Pancreas (tissue), 10 donors: ENCODE measurements around the gene SHC4. TPM values are rescaled to one million over a fixed set of nuclear protein-coding genes. Genes with fewer than 3 reads are reported as not detected.
"Not testable (repeated sequence)": the region's sequence is repeated elsewhere in the genome, so short reads cannot be mapped to it uniquely, and the experiment has no call there.

Experiments used
- ATAC-seq, 4 donors: fragments of 200-7000 bp; cut with Tn5 transposase; one replicate each; pipeline versions ENCODE4 v1.8.0 to v1.9.1; 2020; ENCODE audit warnings: mild to moderate bottlenecking in 4 of 4, moderate library complexity in 4 of 4
- DNase-seq, 6 donors: peaks; one replicate each; pipeline ENCODE4 v3.0.0-alpha.2; 2020
- FAIRE-seq: peaks from 2 replicates; lab custom pipeline; 2012; peaks lifted over from hg19 to GRCh38; lab: Jason Lieb, UNC
- H3K27ac ChIP-seq, 4 donors: fragments of 200-600 bp; sonication (generic); 1 replicate in 3 of 4; 2 replicates in 1 of 4; pipeline versions ENCODE4 v1.5.0 to v1.8.0; 2020
- H3K27me3 ChIP-seq, 4 donors: fragments of 200-600 bp; one replicate each; pipeline ENCODE4 v1.8.0; 2021
- H3K36me3 ChIP-seq, 3 donors: fragments of 200-600 bp; sonication (generic) in 1 of 3; one replicate each; pipeline versions ENCODE4 v1.5.0 to v1.8.0; 2020 to 2021
- H3K4me1 ChIP-seq, 3 donors: fragments of 200-600 bp; one replicate each; pipeline ENCODE4 v1.8.0; 2021
- H3K4me3 ChIP-seq, 4 donors: fragments of 200-600 bp; sonication (generic) in 2 of 4; one replicate each; pipeline versions ENCODE4 v1.5.0 to v1.8.0; 2020 to 2021
- H3K9me3 ChIP-seq, 4 donors: fragments of 200-600 bp; one replicate each; pipeline ENCODE4 v1.8.0; 2021
- CTCF ChIP-seq, 4 donors: fragments of 200-600 bp; sonication (generic) in 3 of 4; IDR thresholded peaks; one replicate each; pipeline versions ENCODE4 v1.5.0 to v1.8.0; 2021; ENCODE audit warnings: antibody characterized with exemption in 4 of 4
- WGBS, 2 donors: extraction: QIAGEN DNeasy Blood & Tissue Kit; methylation state at CpG; one replicate each; pipeline ENCODE4 v1.1.7; 2013; 5-methylcytosine and 5-hydroxymethylcytosine counted together
- intact Hi-C, 3 donors: fragments of 100-400 bp; cut with DNase I; formaldehyde crosslinking; loops; one replicate each; pipeline versions ENCODE4 v1.11.1 to v1.14.2; 2022
- polyA plus RNA-seq, 2 donors: library from polyadenylated mRNA; stranded (reverse); fragments of 200-250 nt; gene quantifications; one replicate each; pipeline ENCODE4 v1.2.3, GENCODE V29; 2013
- total RNA-seq, 6 donors: library from RNA; stranded (reverse); fragmentation: NEBNext Ultra II Directional in 4 of 6; extraction: Animal tissue kit (Norgen Biotek cat#: 25700) in 4 of 6; gene quantifications; one replicate each; pipeline versions ENCODE4 v1.2.1 to v1.2.4, GENCODE V29; 2021 to 2023
- donor health status: healthy with polysubstance abuse.
- donor health status: DM: no; HTN: no; CAD: no; lungs with moderate emphysema.
- donor health status: DM: no; HTN: no; CAD: no.
- donor health status: control.
- donor health status: control.
- donor health status: Bipolar disorder and iron deficiency.
- donor health status: DM: yes; HTN: yes; CAD: no.
- donor health status: DM: no; HTN: no; CAD: no.
- donor health status: DM: no; HTN: no; CAD: no.
- donor health status: DM: yes; HTN: yes; CAD: no.

SHC4 gene
- total and polyA plus RNA-seq, 8 donors, result 0.03 to 0.24 (median 0.17) TPM; not detected in 1

GRCh38 chr15:48794697-48795134 is 169.0 kb downstream of the SHC4 start:
- intact Hi-C loops, result no loop called here
- DNase-seq (no peak), ATAC-seq (peak in 3 of 4 donors; percentile 37 to 89 (median 88)), FAIRE-seq (no peak)
- no peaks in the 10 kb centered on the region for H3K27me3 ChIP-seq
- 88 to 90% methylated on average over 2 of the region's 2 CpGs for WGBS, 2 donors
- H3K4me1 ChIP-seq, result peaks cover 0 to 5% (median 0%) of the 10 kb centered on the region in 3 donors
- TF ChIP-seq CTCF (IDR thresholded peaks at IDR 0.05), result no peak
- peak overlapping the region in 2 of 4 donors; percentile 31 to 33 for H3K27ac ChIP-seq
- H3K4me3 ChIP-seq, result no peak overlapping the region
- no peaks in the 10 kb centered on the region for H3K9me3 ChIP-seq
- no peaks in the 10 kb centered on the region for H3K36me3 ChIP-seq

- 47 to 76% methylated on average over 3 of the region's 3 CpGs for whole genome bisulfite sequencing, 2 donors
- no peak for TF ChIP-seq CTCF (IDR thresholded peaks at IDR 0.05)
- no peak for DNase-seq
- H3K27ac ChIP-seq, result no peak overlapping the region
- H3K36me3 ChIP-seq, result peaks cover 0 to 8% (median 0%) of the 10 kb centered on the region in 3 donors
- no peak for FAIRE-seq
- H3K27me3 ChIP-seq, result no peaks in the 10 kb centered on the region
- no peak for ATAC-seq
- H3K9me3 ChIP-seq, result no peaks in the 10 kb centered on the region
- no peak overlapping the region for H3K4me3 ChIP-seq
- peaks cover 0 to 5% (median 0%) of the 10 kb centered on the region in 3 donors for H3K4me1 ChIP-seq
- intact Hi-C loops, result no loop called here
Measured at GRCh38 chr15:48792408-48792807, 171.3 kb downstream of the SHC4 start.

- H3K9me3 ChIP-seq, H3K27ac ChIP-seq, DNase-seq, FAIRE-seq, H3K27me3 ChIP-seq, H3K36me3 ChIP-seq, H3K4me1 ChIP-seq, intact Hi-C loops, ATAC-seq, H3K4me3 ChIP-seq: not testable (repeated sequence)
- WGBS, 2 donors, result 95 to 97% methylated on average over 12 of the region's 12 CpGs
Measured at GRCh38 chr15:48790466-48791115, 173.1 kb downstream of the SHC4 start.

GRCh38 chr15:48785712-48786111 is 178.0 kb downstream of the SHC4 start:
- Histone ChIP-seq H3K27ac (no peak overlapping the region), H3K9me3 (no peaks in the 10 kb centered on the region), H3K27me3 (no peaks in the 10 kb centered on the region), H3K36me3 (peaks cover 0 to 8% (median 0%) of the 10 kb centered on the region in 3 donors), H3K4me3 (no peak overlapping the region), H3K4me1 (peaks cover 5 to 11% (median 7%) of the 10 kb centered on the region in 3 donors)
- WGBS, 2 donors, result 10 to 20% methylated on average over 2 of the region's 2 CpGs
- intact Hi-C loops, result no loop called here
- no peak for TF ChIP-seq CTCF (IDR thresholded peaks at IDR 0.05)
- FAIRE-seq, result no peak
- peak in 2 of 4 donors; percentile 32 to 35 for ATAC-seq
- no peak for DNase-seq

- no peak for FAIRE-seq
- H3K27me3 ChIP-seq, result no peaks in the 10 kb centered on the region
- H3K4me1 ChIP-seq, result peaks cover 5 to 11% (median 7%) of the 10 kb centered on the region in 3 donors
- ATAC-seq, result peak; percentile 77 to 87 (median 80)
- H3K36me3 ChIP-seq, result peaks cover 0 to 8% (median 0%) of the 10 kb centered on the region in 3 donors
- H3K4me3 ChIP-seq, result no peak overlapping the region
- intact Hi-C loops, result no loop called here
- peak in 2 of 6 donors; percentile 18 to 33 for DNase-seq
- TF ChIP-seq CTCF (IDR thresholded peaks at IDR 0.05), result no peak
- 11 to 15% methylated on average over 3 of the region's 3 CpGs for WGBS, 2 donors
- peak overlapping the region in 1 of 4 donors; percentile 14 for H3K27ac ChIP-seq
- H3K9me3 ChIP-seq, result no peaks in the 10 kb centered on the region
Measured at GRCh38 chr15:48785195-48785594, 178.5 kb downstream of the SHC4 start.
